SK-N-MC (cell line): ENCODE data around the gene GAL3ST3.
A peak's percentile ranks its signal among the peaks of the same experiment; 100 is the strongest.

ENCODE experiments used
- DNase-seq: peaks from one replicate; pipeline ENCODE4 v3.0.0-alpha.2; 2011; ENCODE audit warnings: low read depth, low spot score
- H3K27ac ChIP-seq: fragments of 200-600 bp; sonication (generic); 2 replicates; pipeline ENCODE4 v1.5.1; 2016; ENCODE audit warnings: mixed run types
- H3K36me3 ChIP-seq: fragments of 200-600 bp; sonication (generic); 2 replicates; pipeline ENCODE4 v1.6.1; 2017; ENCODE audit warnings: antibody characterized with exemption, low read length, mixed read lengths; ENCODE audit not compliant: insufficient read depth
- H3K4me3 ChIP-seq: fragments of 200-600 bp; sonication (generic); 2 replicates; pipeline ENCODE4 v1.5.1; 2016
- H3K9ac ChIP-seq: fragments of 200-600 bp; sonication (generic); 2 replicates; pipeline ENCODE4 v1.8.0; 2017; ENCODE audit warnings: mixed run types, mixed read lengths; ENCODE audit not compliant: insufficient read length
- H3K9me3 ChIP-seq: fragments of 200-600 bp; sonication (generic); 2 replicates; pipeline ENCODE4 v1.6.1; 2017; ENCODE audit warnings: low read depth, mild to moderate bottlenecking, antibody characterized with exemption, low read length, moderate library complexity, mixed read lengths
- EZH2 ChIP-seq: fragments of 200-600 bp; sonication (generic); IDR thresholded peaks from one replicate; pipeline ENCODE4 v1.6.1; 2017; ENCODE audit warnings: antibody characterized with exemption
- FOXP2 ChIP-seq: optimal IDR thresholded peaks from 2 replicates; pipeline ENCODE3; 2011; ENCODE audit warnings: mild to moderate bottlenecking, moderate library complexity; ENCODE audit not compliant: insufficient read depth; ENCODE audit errors: extremely low read length, control extremely low read depth
- POLR2AphosphoS5 ChIP-seq: IDR thresholded peaks from 2 replicates; pipeline ENCODE4 v1.6.1; 2012; ENCODE audit warnings: mild to moderate bottlenecking, low read depth, low read length, borderline replicate concordance

The GAL3ST3 gene

DNA sequence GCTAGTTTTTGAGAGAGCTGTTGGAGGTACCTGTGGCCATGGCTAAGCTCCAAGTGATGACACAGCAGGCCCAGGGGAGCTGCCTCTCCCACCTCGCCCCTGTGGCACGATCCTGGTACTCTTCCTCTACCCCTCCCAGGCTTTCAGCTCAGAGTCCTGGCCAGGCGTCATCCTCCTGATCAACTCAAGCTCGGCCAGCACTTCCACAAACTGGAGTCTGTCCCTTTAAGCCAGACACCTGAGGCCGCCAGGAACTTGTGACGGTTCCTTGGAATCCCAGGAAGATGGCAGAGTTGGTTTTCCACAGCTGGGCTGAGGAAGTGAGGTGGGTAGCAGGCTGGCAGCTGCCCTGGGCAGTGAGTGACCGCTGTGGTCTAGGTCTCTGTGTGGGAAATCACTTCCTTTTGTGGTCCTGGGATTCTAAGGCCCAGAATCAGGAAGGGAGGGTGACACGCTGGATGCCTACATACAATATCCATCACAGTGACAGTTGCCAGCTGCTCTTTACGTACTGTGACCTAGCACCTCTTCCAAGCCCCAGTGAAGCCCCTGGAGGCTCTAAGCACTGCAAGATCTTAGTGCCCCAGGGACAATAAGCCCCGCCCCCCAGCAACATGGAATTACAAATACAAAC is 40.4 kb downstream of the GAL3ST3 start:
- TF ChIP-seq FOXP2 (no peak), POLR2AphosphoS5 (no peak), EZH2 (no peak)
- Histone ChIP-seq H3K9me3 (no peaks in the 10 kb centered on the region), H3K36me3 (peaks cover 15% of the 10 kb centered on the region), H3K9ac (no peak overlapping the region), H3K27ac (no peak overlapping the region), H3K4me3 (no peak overlapping the region)
- no peak for DNase-seq

DNA sequence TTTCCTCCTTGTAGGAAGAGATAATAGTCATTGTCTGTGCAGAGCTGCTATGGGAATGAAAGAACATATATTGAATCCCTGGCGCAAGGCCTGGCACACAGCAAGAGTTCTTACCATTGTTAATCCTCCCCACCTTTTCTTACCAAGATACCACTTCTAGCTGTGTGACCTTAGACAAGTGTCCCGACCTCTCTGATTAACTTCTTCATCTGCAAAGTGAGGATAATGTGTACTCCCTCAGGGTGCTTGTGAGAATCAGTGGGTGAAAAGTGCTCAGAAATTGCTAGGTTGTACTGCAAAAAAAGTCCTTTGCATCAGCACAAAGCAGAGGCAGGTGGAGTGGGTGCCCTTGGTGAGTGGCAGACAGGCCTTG is 40.9 kb downstream of the GAL3ST3 start:
- H3K9me3 ChIP-seq: no peaks in the 10 kb centered on the region
- H3K9ac ChIP-seq: no peak overlapping the region
- no peak overlapping the region for H3K27ac ChIP-seq
- TF ChIP-seq POLR2AphosphoS5 (no peak), EZH2 (no peak), FOXP2 (no peak)
- no peak overlapping the region for H3K4me3 ChIP-seq
- H3K36me3 ChIP-seq: peaks cover 17% of the 10 kb centered on the region
- no peak for DNase-seq

- Histone ChIP-seq H3K4me3 (no peak overlapping the region), H3K9me3 (no peaks in the 10 kb centered on the region), H3K27ac (no peak overlapping the region), H3K36me3 (peaks cover 17% of the 10 kb centered on the region), H3K9ac (no peak overlapping the region)
- TF ChIP-seq EZH2 (no peak), FOXP2 (no peak)
- no peak for DNase-seq
Measured at GRCh38 chr11:66007201-66007634, 41.7 kb downstream of the GAL3ST3 start.

- Histone ChIP-seq H3K9ac (no peak overlapping the region), H3K27ac (no peak overlapping the region), H3K4me3 (no peak overlapping the region), H3K9me3 (no peaks in the 10 kb centered on the region), H3K36me3 (peaks cover 17% of the 10 kb centered on the region)
- TF ChIP-seq FOXP2 (no peak), POLR2AphosphoS5 (no peak), EZH2 (no peak)
- no peak for DNase-seq
Measured at GRCh38 chr11:66006891-66007176, 42.1 kb downstream of the GAL3ST3 start.

DNA sequence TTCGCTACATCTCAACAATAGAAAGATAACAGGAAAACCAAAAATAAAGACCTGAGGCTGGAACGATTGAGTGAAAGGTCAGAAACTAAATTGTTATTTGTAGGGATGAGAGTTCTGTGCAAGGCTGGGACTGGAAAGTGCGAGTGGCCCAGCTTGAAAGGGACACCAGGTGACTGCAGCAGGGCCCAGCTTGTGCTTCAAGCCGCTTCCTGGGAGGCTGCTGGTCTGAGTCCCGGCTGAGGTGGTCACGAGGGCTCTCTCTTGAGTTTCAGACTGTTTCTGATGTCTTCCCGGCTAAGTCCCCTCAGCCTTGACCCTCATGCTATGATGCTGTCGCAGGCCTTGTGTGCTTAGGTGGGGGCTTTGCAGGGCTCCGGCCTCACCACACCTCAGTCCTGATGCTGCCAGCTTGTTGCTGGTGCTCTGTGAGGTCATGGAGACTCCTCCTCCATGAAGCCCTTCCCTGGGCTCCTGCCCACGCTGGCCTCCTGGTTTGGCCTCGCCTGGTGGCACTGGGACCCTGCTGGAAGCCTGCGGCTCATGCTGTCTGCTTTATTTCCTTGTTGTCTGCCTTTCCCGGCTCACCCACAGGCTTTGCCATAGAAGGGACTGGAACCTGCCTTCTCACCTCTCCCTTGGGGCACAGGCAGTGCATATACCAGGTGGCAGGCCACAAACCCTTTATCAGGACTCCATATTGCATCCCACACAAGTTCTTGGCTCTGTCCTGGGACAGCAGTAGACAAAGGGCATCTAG is 42.6 kb downstream of the GAL3ST3 start:
- Histone ChIP-seq H3K9ac (no peak overlapping the region), H3K27ac (no peak overlapping the region)

GRCh38 chr11:66004186-66004585 is 44.8 kb downstream of the GAL3ST3 start:
- no peak for DNase-seq
- peaks cover 30% of the 10 kb centered on the region for H3K36me3 ChIP-seq
- no peaks in the 10 kb centered on the region for H3K9me3 ChIP-seq
- H3K4me3 ChIP-seq: no peak overlapping the region
- no peak overlapping the region for H3K9ac ChIP-seq
- no peak for TF ChIP-seq FOXP2
- no peak overlapping the region for H3K27ac ChIP-seq

More for the DNA sequence above, 42.6 kb downstream of the GAL3ST3 start:
- no peak for DNase-seq
- Histone ChIP-seq H3K4me3 (no peak overlapping the region), H3K36me3 (peaks cover 17% of the 10 kb centered on the region), H3K9me3 (no peaks in the 10 kb centered on the region)
- peak; percentile 10 for TF ChIP-seq POLR2AphosphoS5
- TF ChIP-seq FOXP2: no peak
- TF ChIP-seq EZH2: no peak

- Histone ChIP-seq H3K4me3 (peak overlapping the region; percentile 89), H3K9ac (peak overlapping the region; percentile 93), H3K9me3 (no peaks in the 10 kb centered on the region), H3K36me3 (peaks cover 39% of the 10 kb centered on the region), H3K27ac (no peak overlapping the region)
- no peak for TF ChIP-seq EZH2
- TF ChIP-seq FOXP2: no peak
- TF ChIP-seq POLR2AphosphoS5: no peak
- DNase-seq: no peak
Measured at GRCh38 chr11:66003291-66003690, 45.7 kb downstream of the GAL3ST3 start.

GRCh38 chr11:66002648-66003225 is 46.2 kb downstream of the GAL3ST3 start:
- Histone ChIP-seq H3K36me3 (peaks cover 45% of the 10 kb centered on the region), H3K4me3 (peak overlapping the region; percentile 89), H3K9ac (peak overlapping the region; percentile 93), H3K9me3 (no peaks in the 10 kb centered on the region), H3K27ac (peak overlapping the region; percentile 99)
- TF ChIP-seq POLR2AphosphoS5 (no peak), FOXP2 (no peak), EZH2 (no peak)
- DNase-seq: no peak
